Upper lobe of left lung (tissue), 4 donors: ENCODE data around the gene HPSE2.

Source experiments
- EP300 ChIP-seq, 4 donors: sonication (generic); formaldehyde crosslinking; IDR thresholded peaks; one replicate each; pipeline ENCODE4 v1.5.1; 2017; ENCODE audit warnings: antibody characterized with exemption in 4 of 4, control low read depth in 2 of 4
- POLR2A ChIP-seq, 4 donors: fragments of 450-650 bp; IDR thresholded peaks; one replicate each; pipeline ENCODE4 v1.5.1; 2016 to 2017; ENCODE audit warnings: antibody characterized with exemption in 4 of 4, mild to moderate bottlenecking in 2 of 4
- POLR2AphosphoS5 ChIP-seq, 2 donors: sonication (generic); formaldehyde crosslinking; IDR thresholded peaks; one replicate each; pipeline ENCODE4 v1.5.1; 2017; ENCODE audit warnings: antibody characterized with exemption in 2 of 2
- TF ChIP-seq, protein P1 (sequence below), 6 experiments: fragments of 450-650 bp in 4 of 6; fragments of 200-600 bp in 2 of 6; sonication (generic) in 2 of 6; IDR thresholded peaks; one replicate each; pipeline ENCODE4 v1.5.1; 2016 to 2019; ENCODE audit warnings: antibody characterized with exemption in 6 of 6

DNA sequence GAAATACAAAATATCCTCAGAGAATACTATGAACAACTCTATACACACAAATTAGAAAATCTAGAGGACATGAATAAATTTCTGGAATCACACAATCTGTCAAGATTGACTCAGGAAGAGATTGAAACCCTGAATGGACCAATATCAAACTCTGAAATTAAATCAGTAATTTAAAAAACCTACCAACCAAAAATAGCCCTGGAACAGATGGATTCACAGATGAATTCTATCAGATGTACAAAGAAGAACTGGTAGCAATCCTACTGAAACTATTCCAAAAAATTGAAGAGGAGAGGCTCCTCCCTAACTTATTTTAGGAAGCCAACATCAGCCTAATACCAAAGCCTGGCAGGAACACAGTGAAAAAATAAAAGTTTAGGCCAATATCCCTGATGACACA, 190.0 kb downstream of the HPSE2 start:
- TF ChIP-seq, protein P1, sequence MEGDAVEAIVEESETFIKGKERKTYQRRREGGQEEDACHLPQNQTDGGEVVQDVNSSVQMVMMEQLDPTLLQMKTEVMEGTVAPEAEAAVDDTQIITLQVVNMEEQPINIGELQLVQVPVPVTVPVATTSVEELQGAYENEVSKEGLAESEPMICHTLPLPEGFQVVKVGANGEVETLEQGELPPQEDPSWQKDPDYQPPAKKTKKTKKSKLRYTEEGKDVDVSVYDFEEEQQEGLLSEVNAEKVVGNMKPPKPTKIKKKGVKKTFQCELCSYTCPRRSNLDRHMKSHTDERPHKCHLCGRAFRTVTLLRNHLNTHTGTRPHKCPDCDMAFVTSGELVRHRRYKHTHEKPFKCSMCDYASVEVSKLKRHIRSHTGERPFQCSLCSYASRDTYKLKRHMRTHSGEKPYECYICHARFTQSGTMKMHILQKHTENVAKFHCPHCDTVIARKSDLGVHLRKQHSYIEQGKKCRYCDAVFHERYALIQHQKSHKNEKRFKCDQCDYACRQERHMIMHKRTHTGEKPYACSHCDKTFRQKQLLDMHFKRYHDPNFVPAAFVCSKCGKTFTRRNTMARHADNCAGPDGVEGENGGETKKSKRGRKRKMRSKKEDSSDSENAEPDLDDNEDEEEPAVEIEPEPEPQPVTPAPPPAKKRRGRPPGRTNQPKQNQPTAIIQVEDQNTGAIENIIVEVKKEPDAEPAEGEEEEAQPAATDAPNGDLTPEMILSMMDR (IDR thresholded peaks at IDR 0.05), result no peak
- TF ChIP-seq POLR2AphosphoS5 (IDR thresholded peaks at IDR 0.05) (no peak), EP300 (IDR thresholded peaks at IDR 0.05) (no peak), POLR2A (IDR thresholded peaks at IDR 0.05) (no peak)
